Calu3 (cell line): ENCODE measurements around the gene MRPL20. TPM values are rescaled to one million over a fixed set of nuclear protein-coding genes. Genes with fewer than 3 reads are reported as not detected.
"Not testable (repeated sequence)": the region's sequence is repeated elsewhere in the genome, so short reads cannot be mapped to it uniquely, and the experiment has no call there.

Source experiments
- BruUV-seq: library from RNA; stranded (reverse); fragments of 400-500 nt; replicated peaks from 2 replicates; lab custom pipeline; 2021; lab: Mats Ljungman, UMichigan
- CTCF ChIA-PET: fragments of 300-600 bp; sonication (Branson Sonifier 250); formaldehyde crosslinking; loops from one replicate; lab custom pipeline; 2022; ENCODE audit warnings: antibody characterized with exemption; lab: Charles Lee
- DNase-seq: peaks from one replicate; pipeline ENCODE4 v3.0.0; 2022
- H3K27ac Mint-ChIP-seq: one replicate; pipeline ENCODE4 v1.8.0; 2022; ENCODE audit warnings: mixed read lengths; ENCODE audit not compliant: unreplicated experiment
- H3K27me3 Mint-ChIP-seq: one replicate; pipeline ENCODE4 v1.8.0; 2022; ENCODE audit warnings: mixed read lengths; ENCODE audit not compliant: unreplicated experiment
- H3K36me3 Mint-ChIP-seq: one replicate; pipeline ENCODE4 v1.8.0; 2022; ENCODE audit warnings: mild to moderate bottlenecking, moderate library complexity, mixed read lengths; ENCODE audit not compliant: insufficient read depth, unreplicated experiment
- H3K4me1 Mint-ChIP-seq: one replicate; pipeline ENCODE4 v1.8.0; 2022; ENCODE audit warnings: mild to moderate bottlenecking, low read depth, mixed read lengths; ENCODE audit not compliant: unreplicated experiment
- H3K4me3 Mint-ChIP-seq: one replicate; pipeline ENCODE4 v1.8.0; 2022; ENCODE audit warnings: mild to moderate bottlenecking, low read depth, moderate library complexity, mixed read lengths; ENCODE audit not compliant: unreplicated experiment
- H3K9me3 Mint-ChIP-seq: one replicate; pipeline ENCODE4 v1.8.0; 2022; ENCODE audit warnings: low read depth, mixed read lengths; ENCODE audit not compliant: unreplicated experiment
- intact Hi-C: fragments of 100-400 bp; cut with micrococcal nuclease; formaldehyde crosslinking; loops from one replicate; pipeline ENCODE4 v1.10.0; 2022; ENCODE audit not compliant: unreplicated experiment
- total RNA-seq: library from RNA; stranded (reverse); gene quantifications from 2 replicates; pipeline ENCODE4 v1.2.3, GENCODE V29; 2022
- TF ChIP-seq, protein P1 (sequence below): fragments of 200-600 bp; IDR thresholded peaks from one replicate; pipeline ENCODE4 v1.8.0; 2022; ENCODE audit warnings: antibody characterized with exemption; ENCODE audit not compliant: unreplicated experiment

MRPL20 gene
- total RNA-seq, 1 experiment from 2014 or later = 81.2 TPM

DNA sequence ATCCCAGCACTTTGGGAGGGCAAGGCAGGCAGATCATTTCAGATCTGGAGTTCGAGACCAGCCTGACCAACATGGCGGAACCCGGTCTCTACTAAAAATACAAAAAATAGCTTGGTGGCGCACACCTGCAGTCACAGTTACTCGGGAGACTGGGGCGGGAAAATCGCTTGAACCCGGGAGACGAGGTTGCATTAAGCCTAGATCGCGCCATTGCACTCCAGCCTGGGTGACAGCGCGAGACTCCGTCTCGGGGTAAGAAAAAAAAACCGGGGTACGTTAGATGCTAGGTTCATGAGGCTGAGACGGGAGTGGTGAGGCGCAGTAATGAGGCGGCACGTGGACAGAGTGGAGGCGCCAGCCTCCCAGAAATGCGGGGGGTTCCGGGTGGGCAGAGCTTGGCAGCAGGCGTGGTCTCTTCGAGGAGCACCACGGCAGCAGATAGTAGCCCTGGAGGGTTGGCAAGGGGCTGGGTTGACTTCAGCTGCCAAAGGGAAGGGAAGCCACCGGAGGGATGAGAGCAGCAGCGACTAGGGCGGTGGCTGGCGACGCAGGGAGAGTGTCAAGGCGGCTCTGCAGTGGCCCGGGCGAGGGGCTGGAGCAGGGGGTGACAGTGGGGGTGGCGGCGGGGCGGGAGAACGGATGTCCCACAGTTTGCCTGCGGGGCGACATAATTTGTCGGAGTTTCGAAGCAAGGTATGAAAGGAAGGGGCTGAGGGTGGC is 832 bp downstream of the MRPL20 start:
- DNase-seq = no peak
- Mint-ChIP-seq H3K9me3 (no peaks in the 10 kb centered on the region), H3K36me3 (peaks cover 66% of the 10 kb centered on the region), H3K4me1 (no peaks in the 10 kb centered on the region), H3K4me3 (peak overlapping the region; percentile 83), H3K27ac (peak overlapping the region; percentile 82), H3K27me3 (no peaks in the 10 kb centered on the region)
- intact Hi-C loops = no loop called here
- BruUV-seq = no TSS peak
- TF ChIP-seq, protein P1, sequence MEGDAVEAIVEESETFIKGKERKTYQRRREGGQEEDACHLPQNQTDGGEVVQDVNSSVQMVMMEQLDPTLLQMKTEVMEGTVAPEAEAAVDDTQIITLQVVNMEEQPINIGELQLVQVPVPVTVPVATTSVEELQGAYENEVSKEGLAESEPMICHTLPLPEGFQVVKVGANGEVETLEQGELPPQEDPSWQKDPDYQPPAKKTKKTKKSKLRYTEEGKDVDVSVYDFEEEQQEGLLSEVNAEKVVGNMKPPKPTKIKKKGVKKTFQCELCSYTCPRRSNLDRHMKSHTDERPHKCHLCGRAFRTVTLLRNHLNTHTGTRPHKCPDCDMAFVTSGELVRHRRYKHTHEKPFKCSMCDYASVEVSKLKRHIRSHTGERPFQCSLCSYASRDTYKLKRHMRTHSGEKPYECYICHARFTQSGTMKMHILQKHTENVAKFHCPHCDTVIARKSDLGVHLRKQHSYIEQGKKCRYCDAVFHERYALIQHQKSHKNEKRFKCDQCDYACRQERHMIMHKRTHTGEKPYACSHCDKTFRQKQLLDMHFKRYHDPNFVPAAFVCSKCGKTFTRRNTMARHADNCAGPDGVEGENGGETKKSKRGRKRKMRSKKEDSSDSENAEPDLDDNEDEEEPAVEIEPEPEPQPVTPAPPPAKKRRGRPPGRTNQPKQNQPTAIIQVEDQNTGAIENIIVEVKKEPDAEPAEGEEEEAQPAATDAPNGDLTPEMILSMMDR = no peak
- CTCF ChIA-PET = interaction anchor here (0.8 kb wide), 1 partner anchor 29 kb away, joined by 4 read pairs; the partner anchor contains the start of gene VWA1

DNA sequence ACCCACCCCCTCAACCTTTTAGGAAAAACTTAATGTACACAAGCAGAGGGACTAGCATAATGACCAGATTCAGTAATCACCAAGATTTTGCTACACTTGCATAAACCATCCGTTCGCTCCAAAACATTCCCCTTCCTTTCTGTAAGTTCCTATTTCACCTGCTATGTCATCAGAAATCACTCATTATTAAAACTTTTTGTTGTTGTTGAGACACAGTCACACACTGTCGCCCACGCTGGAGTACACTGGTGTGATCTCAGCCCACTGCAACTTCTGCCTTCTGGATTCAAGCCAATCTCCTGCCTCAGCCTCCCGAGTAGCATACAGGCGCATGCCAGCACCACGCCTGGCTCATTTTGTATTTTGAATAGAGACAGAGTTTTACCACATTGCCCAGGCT is 3.4 kb downstream of the MRPL20 start:
- TF ChIP-seq, protein P1 = no peak
- H3K9me3 Mint-ChIP-seq = no peaks in the 10 kb centered on the region
- H3K4me3 Mint-ChIP-seq = no peak overlapping the region
- CTCF ChIA-PET = no interaction called here
- no peaks in the 10 kb centered on the region for H3K27me3 Mint-ChIP-seq
- peaks cover 87% of the 10 kb centered on the region for H3K36me3 Mint-ChIP-seq
- intact Hi-C loops = no loop called here
- BruUV-seq = no TSS peak
- no peak for DNase-seq
- H3K4me1 Mint-ChIP-seq = no peaks in the 10 kb centered on the region
- no peak overlapping the region for H3K27ac Mint-ChIP-seq

DNA sequence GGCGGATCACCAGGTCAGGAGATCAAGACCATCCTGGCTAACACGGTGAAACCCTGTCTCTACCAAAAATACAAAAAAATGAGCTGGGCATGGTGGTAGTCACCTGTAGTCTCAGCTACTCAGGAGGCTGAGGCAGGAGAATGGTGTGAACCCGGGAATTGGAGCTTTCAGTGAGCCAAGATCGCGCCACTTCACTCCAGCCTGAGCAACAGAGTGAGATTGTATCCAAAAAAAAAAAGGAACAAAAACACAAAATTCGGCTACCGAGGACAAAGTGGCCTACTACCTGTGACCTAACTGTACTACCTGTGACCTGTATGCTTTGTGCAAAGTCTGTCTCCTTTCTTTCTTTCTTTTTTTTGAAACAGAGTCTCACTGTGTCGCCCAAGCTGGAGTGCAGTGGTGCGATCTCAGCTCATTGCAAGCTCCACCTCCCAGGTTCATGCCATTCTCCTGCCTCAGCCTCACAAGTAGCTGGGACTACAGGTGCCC is 4.1 kb downstream of the MRPL20 start:
- BruUV-seq, intact Hi-C loops, H3K27ac Mint-ChIP-seq, H3K9me3 Mint-ChIP-seq, H3K27me3 Mint-ChIP-seq, CTCF ChIA-PET, H3K4me1 Mint-ChIP-seq, DNase-seq, H3K4me3 Mint-ChIP-seq: not testable (repeated sequence)
- H3K36me3 Mint-ChIP-seq = peaks cover 89% of the 10 kb centered on the region

DNA sequence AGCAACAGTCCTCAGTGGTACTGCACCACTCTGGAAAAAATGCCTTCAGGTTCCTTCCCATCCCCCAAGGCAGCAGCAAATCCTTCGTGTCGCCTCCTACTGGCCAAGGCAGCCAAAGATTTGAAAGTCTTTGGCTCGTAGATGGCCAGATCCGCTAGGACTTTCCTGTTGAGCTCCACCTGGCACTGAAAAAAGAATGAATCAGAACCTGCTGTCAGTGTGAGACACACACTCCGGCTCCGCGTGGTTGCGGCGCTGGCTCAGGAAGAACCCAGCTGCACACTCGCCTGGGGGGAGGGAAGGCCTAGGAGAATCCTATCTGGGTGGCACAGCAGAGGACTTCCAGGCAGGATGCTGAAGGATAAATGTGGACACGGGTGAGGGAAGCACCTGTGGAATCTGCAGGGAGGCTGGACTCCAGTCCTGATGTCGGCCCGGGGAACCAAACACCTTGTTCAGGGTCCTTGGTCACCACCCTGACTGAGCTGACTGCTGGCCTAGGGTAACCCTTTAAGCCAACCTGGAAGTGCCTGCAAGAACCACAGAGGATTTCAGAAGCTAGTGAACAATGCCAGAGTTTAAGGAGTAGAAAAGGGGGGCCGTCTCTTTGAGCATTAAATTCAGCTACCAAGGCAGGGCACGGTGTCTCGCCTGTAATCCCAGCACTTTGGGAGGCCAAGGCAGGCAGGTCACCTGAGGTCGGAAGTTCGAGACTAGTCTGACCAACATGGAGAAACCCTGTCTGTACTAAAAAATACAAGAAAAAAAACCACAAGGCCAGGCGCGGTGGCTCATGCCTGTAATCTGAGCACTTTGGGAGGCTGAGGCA is 4.8 kb downstream of the MRPL20 start:
- Mint-ChIP-seq H3K36me3 (peaks cover 88% of the 10 kb centered on the region), H3K4me1 (no peaks in the 10 kb centered on the region), H3K27me3 (no peaks in the 10 kb centered on the region), H3K4me3 (no peak overlapping the region), H3K27ac (peak overlapping the region; percentile 30), H3K9me3 (no peaks in the 10 kb centered on the region)
- DNase-seq = peak; percentile 43
- TF ChIP-seq, protein P1 = no peak
- BruUV-seq = no TSS peak
- intact Hi-C loops = no loop called here
- CTCF ChIA-PET = interaction anchor here (0.6 kb wide), 1 partner anchor 103 kb away, joined by 3 read pairs; no protein-coding TSS in a partner anchor
